KG1 (cell line): ENCODE measurements around the gene SLC26A11.
"Not testable (repeated sequence)": the region's sequence is repeated elsewhere in the genome, so short reads cannot be mapped to it uniquely, and the experiment has no call there.

Source experiments
- DNase-seq: peaks from one replicate; lab custom pipeline; 2025; lab: John Stamatoyannopoulos, UW

SLC26A11 gene

GRCh38 chr17:80196652-80197051 lies 23.6 kb upstream of the SLC26A11 start:
- DNase-seq = no peak

DNA sequence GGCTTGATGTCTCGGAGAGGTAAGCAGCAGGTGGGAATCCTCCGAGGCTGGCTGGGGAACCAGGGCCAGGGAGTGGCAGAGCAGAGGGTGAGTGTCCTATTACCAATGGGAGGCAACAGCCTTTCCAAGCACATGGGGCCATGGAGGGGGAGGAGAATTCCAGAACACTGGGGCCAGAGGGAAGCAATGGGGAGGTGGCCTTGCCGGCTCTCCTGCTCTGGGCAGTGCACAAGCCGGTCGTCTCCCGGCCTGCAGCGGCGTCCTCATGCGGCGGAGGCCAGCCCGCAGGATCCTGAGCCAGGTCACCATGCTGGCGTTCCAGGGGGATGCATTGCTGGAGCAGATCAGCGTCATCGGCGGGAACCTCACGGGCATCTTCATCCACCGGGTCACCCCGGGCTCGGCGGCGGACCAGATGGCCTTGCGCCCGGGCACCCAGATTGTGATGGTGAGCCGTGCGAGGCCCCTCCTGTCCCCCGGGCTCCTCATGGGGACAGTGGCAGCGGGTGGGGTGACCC lies 22.0 kb upstream of the SLC26A11 start:
- no peak for DNase-seq

- not testable (repeated sequence) for DNase-seq
These were observed 20.9 kb upstream of the SLC26A11 start for GRCh38 chr17:80199295-80199694.

- DNase-seq = no peak
These were observed 18.8 kb upstream of the SLC26A11 start for GRCh38 chr17:80201446-80201845.

GRCh38 chr17:80202197-80202596 lies 18.0 kb upstream of the SLC26A11 start:
- DNase-seq = no peak

DNA sequence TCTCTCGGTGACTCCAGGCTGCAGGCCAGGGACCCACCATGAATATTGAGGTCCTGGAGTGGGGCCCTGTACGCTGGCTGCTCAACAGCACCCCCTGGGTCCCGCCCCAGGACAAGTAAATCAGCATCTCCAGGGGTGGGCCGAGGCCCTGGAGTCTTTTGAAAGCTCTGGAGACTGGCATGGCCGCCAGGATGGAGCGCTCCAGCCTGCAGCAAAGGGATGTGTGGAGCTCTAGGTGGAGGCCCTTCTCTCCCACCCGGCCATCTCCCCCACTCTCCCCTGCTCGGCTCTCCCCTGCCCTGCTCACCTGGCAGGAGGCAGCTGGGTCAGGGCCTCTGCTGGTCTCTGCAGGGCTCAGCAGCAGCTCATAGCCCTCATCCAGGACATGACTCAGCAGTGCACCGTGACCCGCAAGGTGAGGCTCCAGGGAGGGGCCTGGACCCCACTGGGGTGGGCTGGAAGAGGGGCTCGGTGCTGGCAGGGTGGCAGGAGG lies 16.7 kb upstream of the SLC26A11 start:
- no peak for DNase-seq

- DNase-seq = no peak
These were observed 15.4 kb upstream of the SLC26A11 start for GRCh38 chr17:80204626-80205468.

- DNase-seq = no peak
These were observed 14.4 kb upstream of the SLC26A11 start for GRCh38 chr17:80205811-80206210.

- DNase-seq = no peak
These were observed 12.2 kb upstream of the SLC26A11 start for GRCh38 chr17:80208050-80208449.

GRCh38 chr17:80209765-80210164 lies 10.5 kb upstream of the SLC26A11 start:
- DNase-seq = no peak

DNA sequence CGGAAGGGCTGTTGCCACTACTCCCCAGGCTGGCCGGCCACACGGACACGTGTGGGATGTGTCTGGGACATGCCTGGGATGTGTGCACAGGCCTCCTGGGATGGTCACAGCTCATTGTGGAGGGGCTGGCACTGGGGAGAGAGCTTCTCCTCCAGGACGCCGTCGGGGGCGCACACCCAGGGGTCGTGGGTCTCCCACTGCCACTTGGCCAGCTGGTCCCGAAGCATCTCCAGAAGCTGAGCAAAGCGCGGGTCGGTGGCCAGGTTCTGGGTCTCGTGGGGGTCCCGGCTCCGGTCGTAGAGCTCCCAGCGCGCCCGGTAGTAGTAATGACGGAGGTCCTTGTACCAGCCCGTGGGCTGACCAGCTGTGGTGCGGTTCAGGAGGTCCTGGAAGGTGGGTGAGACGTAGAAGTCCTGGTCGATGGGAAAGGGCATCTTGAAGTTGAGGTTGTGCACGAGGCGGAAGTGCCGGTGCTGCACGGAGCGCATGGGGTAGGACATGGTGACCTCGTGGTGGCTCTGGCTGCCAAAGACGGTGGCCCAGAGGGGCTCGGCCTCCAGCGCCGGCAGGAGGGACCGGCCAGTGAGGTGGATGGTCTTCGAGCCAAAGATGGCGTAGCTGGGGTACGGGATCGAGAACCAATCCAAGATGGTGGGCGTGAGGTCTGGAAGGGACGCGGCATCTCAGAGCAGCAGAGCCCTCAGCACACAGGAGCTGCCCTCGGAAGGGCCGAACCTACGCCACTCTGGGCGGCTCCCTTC lies 9.7 kb upstream of the SLC26A11 start:
- no peak for DNase-seq

- DNase-seq = no peak
These were observed 8.1 kb upstream of the SLC26A11 start for GRCh38 chr17:80212109-80212508.

- no peak for DNase-seq
These were observed 7.7 kb upstream of the SLC26A11 start for GRCh38 chr17:80212511-80212910.

DNA sequence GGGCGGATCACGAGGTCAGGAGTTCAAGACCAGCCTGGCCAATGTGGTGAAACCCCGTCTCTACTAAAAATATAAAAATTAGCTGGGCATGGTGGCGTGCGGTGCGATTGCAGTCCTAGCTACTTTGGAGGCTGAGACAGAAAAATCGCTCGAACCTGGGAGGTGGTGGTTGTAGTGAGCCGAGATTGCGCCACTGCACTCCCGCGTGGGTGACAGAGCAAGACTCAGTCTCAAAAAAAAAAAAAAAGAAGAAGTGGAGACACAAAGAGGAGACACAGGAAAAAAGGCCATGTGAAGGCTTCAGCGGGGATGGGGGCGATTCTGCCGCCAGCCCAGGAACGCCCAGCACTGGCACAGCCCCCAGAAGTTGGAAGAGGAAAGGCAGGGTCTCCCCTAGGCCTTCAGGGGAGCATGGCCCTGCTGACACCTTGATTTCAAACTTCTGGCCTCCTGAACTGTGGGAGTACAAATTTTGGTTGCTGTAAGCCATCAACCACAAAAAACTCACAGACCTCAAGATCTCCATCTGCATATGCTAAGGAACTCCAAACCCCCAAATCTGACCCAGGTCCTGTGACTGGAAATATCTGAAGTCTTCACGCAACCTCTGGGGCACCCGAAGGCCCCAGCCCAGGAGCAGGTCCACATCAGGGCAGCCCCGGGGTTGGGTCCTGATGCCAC lies 7.1 kb upstream of the SLC26A11 start:
- DNase-seq = no peak

DNA sequence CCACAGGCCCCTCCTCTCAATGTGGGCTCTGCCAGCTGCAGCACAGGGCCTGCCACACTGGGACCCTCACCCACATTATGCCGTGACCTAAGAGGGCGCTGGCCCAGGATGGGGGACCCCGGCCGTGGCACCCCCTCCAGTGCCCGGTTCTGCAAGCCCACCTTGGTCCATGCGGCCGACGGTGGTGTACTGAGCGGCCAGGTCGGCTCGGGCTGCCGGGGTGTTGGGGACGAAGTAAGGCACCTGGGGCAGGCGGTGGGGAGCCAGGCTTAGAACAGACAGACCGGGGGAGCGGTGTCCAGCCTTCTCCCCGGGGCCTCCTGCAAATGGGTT lies 6.6 kb upstream of the SLC26A11 start:
- no peak for DNase-seq

DNA sequence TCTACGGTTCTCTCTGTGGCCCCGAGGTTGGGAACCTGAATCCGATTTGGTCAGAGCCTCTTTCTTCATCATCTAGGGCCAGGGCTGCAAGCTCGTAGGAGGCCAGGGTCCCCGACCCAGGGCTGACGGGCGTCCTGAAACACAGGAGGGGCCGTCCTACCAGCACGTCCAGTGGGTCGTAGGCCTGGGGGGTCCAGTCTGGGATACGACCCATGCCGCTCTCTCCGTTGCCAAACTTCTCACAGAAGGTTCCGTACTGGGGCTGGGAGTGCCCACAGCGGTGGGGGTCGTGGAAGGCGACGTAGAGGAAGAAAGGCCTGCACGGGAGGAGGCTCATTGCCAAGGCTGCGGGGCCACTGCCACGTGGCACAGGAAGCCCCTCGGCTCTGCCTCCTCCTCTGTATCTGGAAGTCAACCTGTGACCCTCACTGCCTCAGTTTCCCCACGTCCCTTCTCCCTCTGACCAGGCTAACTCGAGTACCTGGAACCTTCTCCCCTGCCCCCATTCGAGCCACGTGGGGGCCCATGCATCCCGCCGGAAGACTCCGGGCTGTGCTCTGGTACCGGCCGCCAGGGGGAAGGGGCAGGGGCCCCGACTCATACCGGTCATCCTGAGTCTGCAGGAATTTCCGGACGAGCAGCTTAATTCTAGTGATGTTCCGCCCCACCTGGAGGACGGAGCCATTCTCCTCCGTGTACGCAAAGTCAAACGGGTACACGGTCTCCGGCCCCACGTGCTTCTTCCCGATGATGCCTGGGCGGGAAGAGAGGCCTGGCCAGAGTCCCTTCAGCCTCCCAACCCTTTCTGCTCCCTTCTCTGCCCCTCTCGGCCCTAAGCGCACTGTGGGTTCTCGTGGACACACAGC lies 6.0 kb upstream of the SLC26A11 start:
- DNase-seq = no peak

DNA sequence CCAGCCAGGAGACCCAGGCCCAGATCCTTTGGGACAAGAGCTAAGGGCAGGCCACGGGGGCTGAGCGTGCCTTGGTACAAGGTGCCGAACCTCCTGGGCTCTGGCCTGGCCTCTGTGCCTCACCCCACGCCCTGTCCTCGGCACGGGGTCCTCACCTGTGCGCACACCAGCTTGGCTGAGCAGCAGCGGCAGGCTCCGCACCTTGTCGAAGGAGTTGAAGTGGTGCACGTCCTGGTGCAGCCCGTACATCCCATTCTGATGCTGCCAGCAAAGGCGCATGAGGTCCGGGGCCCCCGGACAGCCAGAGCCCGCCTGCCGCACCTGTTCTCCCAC lies 5.4 kb upstream of the SLC26A11 start:
- DNase-seq = no peak

- no peak for DNase-seq
These were observed 3.5 kb upstream of the SLC26A11 start for GRCh38 chr17:80216473-80217456.

GRCh38 chr17:80217703-80218362 lies 2.4 kb upstream of the SLC26A11 start:
- DNase-seq = no peak

DNA sequence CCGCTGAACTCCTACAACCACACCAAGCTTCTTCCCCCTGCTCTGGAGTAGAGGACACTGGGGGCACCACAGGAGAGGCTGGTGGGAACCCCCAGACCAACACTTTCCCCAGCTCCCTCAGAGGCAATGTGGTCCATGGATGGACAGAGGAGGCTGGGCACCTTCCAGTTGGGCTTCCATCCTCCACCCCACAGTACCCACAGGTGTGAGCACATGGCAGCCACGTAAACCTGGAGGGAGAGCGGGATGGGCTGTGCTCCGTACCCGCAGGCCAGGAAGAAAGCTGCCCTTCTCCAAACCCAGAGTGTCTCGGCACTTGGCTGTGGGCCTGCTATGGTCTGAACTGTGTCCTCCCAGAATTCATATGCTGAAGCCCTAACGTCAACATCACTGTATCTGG lies 1.8 kb upstream of the SLC26A11 start:
- DNase-seq = no peak
